Panc1 (cell line): ENCODE measurements around the gene CDH9. TPM values are rescaled to one million over a fixed set of nuclear protein-coding genes. Genes with fewer than 3 reads are reported as not detected.

Experiments
- ATAC-seq: fragments of 200-7000 bp; cut with Tn5 transposase; 2 replicates; pipeline ENCODE4 v1.9.1; 2020; ENCODE audit warnings: mild to moderate bottlenecking, moderate library complexity
- BruUV-seq: library from RNA; stranded (reverse); fragments of 400-500 nt; replicated peaks from 2 replicates; lab custom pipeline; 2021; lab: Mats Ljungman, UMichigan
- CTCF ChIA-PET: fragments of 300-600 bp; sonication (Branson Sonifier 250); formaldehyde crosslinking; loops from one replicate; lab custom pipeline; 2022; ENCODE audit warnings: antibody characterized with exemption; lab: Charles Lee
- POLR2A ChIA-PET: fragments of 300-600 bp; sonication (Branson Sonifier 250); formaldehyde crosslinking; loops from one replicate; lab custom pipeline; 2022; ENCODE audit warnings: antibody characterized with exemption; lab: Charles Lee
- DNase-seq: peaks from one replicate; pipeline ENCODE4 v3.0.0-alpha.2; 2010; ENCODE audit warnings: low read depth, low spot score
- H3K27ac ChIP-seq: 2 replicates; pipeline ENCODE4 v1.5.1; 2011; ENCODE audit warnings: mild to moderate bottlenecking, low read length, inconsistent platforms
- H3K27me3 ChIP-seq: fragments of 200-500 bp; sonication (Bioruptor generic); 2 replicates; pipeline ENCODE4 v1.6.0; 2014; ENCODE audit warnings: low read length, inconsistent platforms; ENCODE audit not compliant: control insufficient read depth, insufficient read depth
- H3K36me3 ChIP-seq: fragments of 200-500 bp; sonication (Bioruptor generic); 2 replicates; pipeline ENCODE4 v1.5.1; 2014; ENCODE audit warnings: inconsistent platforms, mild to moderate bottlenecking, low read length, moderate library complexity; ENCODE audit not compliant: control insufficient read depth, insufficient read depth
- H3K4me1 ChIP-seq: 2 replicates; pipeline ENCODE4 v1.5.1; 2011; ENCODE audit warnings: inconsistent platforms, mild to moderate bottlenecking, low read length, moderate library complexity; ENCODE audit not compliant: control insufficient read depth, insufficient read depth
- H3K4me3 ChIP-seq, 2 experiments: 2 replicates each; pipeline ENCODE4 v1.5.1; 2011 to 2012; ENCODE audit warnings: low read depth in 2 of 2, low read length in 2 of 2, mild to moderate bottlenecking in 2 of 2, inconsistent platforms in 1 of 2, moderate library complexity in 1 of 2
- H3K9me3 ChIP-seq: fragments of 200-500 bp; sonication (Bioruptor generic); 2 replicates; pipeline ENCODE4 v1.5.1; 2014; ENCODE audit warnings: low read depth, mild to moderate bottlenecking, inconsistent platforms, low read length, moderate library complexity; ENCODE audit not compliant: control insufficient read depth, insufficient read depth
- POLR2AphosphoS5 ChIP-seq: IDR thresholded peaks from 2 replicates; pipeline ENCODE4 v1.6.1; 2012; ENCODE audit warnings: mild to moderate bottlenecking, low read depth, low read length, moderate library complexity
- REST ChIP-seq, 2 experiments: IDR thresholded peaks; 2 replicates each; pipeline ENCODE4 v1.6.1; 2011 to 2012; ENCODE audit warnings: low read depth in 2 of 2, control low read depth in 1 of 2, low read length in 1 of 2, mild to moderate bottlenecking in 1 of 2, moderate library complexity in 1 of 2; ENCODE audit not compliant: insufficient read depth in 1 of 2
- SIN3A ChIP-seq: IDR thresholded peaks from 2 replicates; pipeline ENCODE4 v1.6.1; 2012; ENCODE audit warnings: low read depth, mild to moderate bottlenecking, low read length, moderate library complexity, borderline replicate concordance; ENCODE audit not compliant: insufficient read depth
- TCF7L2 ChIP-seq: IDR thresholded peaks from 2 replicates; pipeline ENCODE4 v1.6.1; 2011; ENCODE audit warnings: mild to moderate bottlenecking, low read depth, low read length, inconsistent platforms
- in situ Hi-C: cut with HindIII; loops from 2 replicates; pipeline ENCODE4 v1.10.0; 2016; ENCODE audit warnings: low sequenced_read_pairs, low pct_unique_long_range_greater_than_20kb
- intact Hi-C: fragments of 100-400 bp; cut with micrococcal nuclease; formaldehyde crosslinking; loops from one replicate; pipeline ENCODE4 v1.10.0; 2022; ENCODE audit not compliant: unreplicated experiment
- total RNA-seq: library from RNA; stranded (reverse); gene quantifications from one replicate; pipeline ENCODE4 v1.2.1, GENCODE V29; 2021; ENCODE audit not compliant: unreplicated experiment
- TF ChIP-seq, protein P1 (sequence below): fragments of 450-650 bp; IDR thresholded peaks from 2 replicates; pipeline ENCODE4 v1.5.1; 2017; ENCODE audit warnings: mild to moderate bottlenecking

The CDH9 gene
- total RNA-seq, 1 experiment from 2014 or later: 0.10 TPM

DNA sequence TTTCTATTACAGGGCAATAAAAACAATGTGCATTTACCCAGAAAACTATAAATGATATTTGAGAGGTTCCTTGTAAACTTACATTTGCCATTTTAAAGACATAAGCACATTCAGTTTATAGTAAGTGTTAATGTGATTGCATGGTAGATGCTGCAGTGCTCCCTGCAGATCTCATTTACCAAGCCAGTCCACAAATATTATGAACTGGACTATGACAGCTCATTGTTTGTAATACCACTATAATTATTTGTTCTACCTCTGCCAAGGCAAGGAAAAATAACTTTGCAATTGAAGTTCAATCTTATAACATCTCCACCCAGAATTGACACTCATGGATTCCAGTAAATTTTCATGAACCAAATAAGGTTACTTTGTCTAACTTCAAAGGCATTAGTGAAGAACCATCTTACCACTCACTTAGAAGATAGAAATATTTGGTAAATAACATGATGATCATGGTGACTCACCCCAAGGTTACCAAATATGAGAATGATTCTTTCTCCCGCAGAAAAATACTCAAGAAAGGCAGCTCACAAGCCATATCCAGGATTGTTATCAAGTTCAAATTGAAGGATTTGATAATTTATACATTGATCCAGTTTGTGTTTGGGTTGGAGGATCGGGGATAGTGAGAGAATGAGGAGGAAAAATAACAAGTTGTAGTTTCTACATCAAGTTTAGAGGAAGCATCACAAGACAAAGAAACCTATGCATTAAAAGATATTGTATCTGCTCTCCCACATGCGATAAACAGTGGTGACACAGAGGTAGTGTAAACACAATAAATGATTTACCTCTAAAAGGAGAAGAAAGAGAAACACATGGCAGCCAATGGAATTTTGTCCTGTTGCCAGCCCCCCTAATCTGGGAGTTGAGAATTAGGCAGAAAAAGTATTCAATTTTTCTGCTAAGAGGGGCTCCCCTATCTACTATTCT is 29.5 kb downstream of the CDH9 start:
- in situ Hi-C loops (no loop called here), intact Hi-C loops (no loop called here)
- BruUV-seq: no TSS peak
- Histone ChIP-seq H3K27me3 (no peaks in the 10 kb centered on the region), H3K4me3 (no peak overlapping the region), H3K36me3 (no peaks in the 10 kb centered on the region), H3K4me1 (no peaks in the 10 kb centered on the region; the same call in 1 of the 2 replicates), H3K9me3 (no peaks in the 10 kb centered on the region), H3K27ac (peak overlapping the region; percentile 8; the same call in 1 of the 2 replicates)
- peak; percentile 56 for DNase-seq
- peak; percentile 71 for ATAC-seq
- ChIA-PET CTCF (interaction anchor here (0.6 kb wide), 1 partner anchor 609 kb away, joined by 3 read pairs; no protein-coding TSS in a partner anchor), POLR2A (no interaction called here)
- TF ChIP-seq POLR2AphosphoS5 (no peak), TCF7L2 (0 out of 2 replicates have a peak, but pooled peaks have one; percentile 37)

DNA sequence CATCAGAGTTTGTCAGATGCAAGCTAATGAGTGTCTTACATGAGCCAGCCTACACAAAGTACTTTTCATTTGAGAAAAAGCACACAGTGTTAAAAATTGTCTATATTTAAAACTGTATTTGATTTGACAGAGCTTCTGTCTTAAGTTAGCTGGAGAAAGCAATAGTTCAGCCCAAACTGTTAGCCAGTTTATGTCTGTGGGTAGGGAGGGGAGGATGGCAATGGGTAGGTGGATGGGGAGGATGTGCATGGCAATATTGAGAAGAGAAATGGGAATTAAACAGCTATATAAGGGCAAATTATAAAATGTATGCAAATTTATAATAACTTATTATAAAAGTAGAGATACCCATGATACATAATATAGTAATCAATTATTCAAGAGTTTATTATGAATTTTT is 31.3 kb downstream of the CDH9 start:
- intact Hi-C loops (no loop called here), in situ Hi-C loops (no loop called here)
- BruUV-seq: no TSS peak

More for the DNA sequence above, 31.3 kb downstream of the CDH9 start:
- no peak for TF ChIP-seq POLR2AphosphoS5
- no peak for TF ChIP-seq REST (IDR thresholded peaks at IDR 0.05; ENCODE audit: insufficient read depth in 1 of 2, low read depth in 2 of 2, low read length in 1 of 2)
- TF ChIP-seq TCF7L2: no peak
- TF ChIP-seq, protein P1, sequence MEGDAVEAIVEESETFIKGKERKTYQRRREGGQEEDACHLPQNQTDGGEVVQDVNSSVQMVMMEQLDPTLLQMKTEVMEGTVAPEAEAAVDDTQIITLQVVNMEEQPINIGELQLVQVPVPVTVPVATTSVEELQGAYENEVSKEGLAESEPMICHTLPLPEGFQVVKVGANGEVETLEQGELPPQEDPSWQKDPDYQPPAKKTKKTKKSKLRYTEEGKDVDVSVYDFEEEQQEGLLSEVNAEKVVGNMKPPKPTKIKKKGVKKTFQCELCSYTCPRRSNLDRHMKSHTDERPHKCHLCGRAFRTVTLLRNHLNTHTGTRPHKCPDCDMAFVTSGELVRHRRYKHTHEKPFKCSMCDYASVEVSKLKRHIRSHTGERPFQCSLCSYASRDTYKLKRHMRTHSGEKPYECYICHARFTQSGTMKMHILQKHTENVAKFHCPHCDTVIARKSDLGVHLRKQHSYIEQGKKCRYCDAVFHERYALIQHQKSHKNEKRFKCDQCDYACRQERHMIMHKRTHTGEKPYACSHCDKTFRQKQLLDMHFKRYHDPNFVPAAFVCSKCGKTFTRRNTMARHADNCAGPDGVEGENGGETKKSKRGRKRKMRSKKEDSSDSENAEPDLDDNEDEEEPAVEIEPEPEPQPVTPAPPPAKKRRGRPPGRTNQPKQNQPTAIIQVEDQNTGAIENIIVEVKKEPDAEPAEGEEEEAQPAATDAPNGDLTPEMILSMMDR: no peak
- TF ChIP-seq SIN3A: no peak
- CTCF ChIA-PET: no interaction called here
- Histone ChIP-seq H3K27ac (no peak overlapping the region), H3K4me3 (no peak overlapping the region), H3K4me1 (no peaks in the 10 kb centered on the region; the same call in 1 of the 2 replicates), H3K27me3 (no peaks in the 10 kb centered on the region), H3K36me3 (no peaks in the 10 kb centered on the region), H3K9me3 (no peaks in the 10 kb centered on the region)
- POLR2A ChIA-PET: interaction anchor here (0.6 kb wide), 1 partner anchor 206 kb away, joined by 3 read pairs; no protein-coding TSS in a partner anchor
- DNase-seq (no peak), ATAC-seq (no peak)
